ENCODE measurements around the gene PLA2G4D. TPM values are rescaled to one million over a fixed set of nuclear protein-coding genes. Genes with fewer than 3 reads are reported as not detected.

The PLA2G4D gene, protein sequence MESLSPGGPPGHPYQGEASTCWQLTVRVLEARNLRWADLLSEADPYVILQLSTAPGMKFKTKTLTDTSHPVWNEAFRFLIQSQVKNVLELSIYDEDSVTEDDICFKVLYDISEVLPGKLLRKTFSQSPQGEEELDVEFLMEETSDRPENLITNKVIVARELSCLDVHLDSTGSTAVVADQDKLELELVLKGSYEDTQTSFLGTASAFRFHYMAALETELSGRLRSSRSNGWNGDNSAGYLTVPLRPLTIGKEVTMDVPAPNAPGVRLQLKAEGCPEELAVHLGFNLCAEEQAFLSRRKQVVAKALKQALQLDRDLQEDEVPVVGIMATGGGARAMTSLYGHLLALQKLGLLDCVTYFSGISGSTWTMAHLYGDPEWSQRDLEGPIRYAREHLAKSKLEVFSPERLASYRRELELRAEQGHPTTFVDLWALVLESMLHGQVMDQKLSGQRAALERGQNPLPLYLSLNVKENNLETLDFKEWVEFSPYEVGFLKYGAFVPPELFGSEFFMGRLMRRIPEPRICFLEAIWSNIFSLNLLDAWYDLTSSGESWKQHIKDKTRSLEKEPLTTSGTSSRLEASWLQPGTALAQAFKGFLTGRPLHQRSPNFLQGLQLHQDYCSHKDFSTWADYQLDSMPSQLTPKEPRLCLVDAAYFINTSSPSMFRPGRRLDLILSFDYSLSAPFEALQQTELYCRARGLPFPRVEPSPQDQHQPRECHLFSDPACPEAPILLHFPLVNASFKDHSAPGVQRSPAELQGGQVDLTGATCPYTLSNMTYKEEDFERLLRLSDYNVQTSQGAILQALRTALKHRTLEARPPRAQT
- total RNA-seq (2014; rRNA removed; shearing (Covaris generic)) = not detected in 2 replicates

GRCh38 chr15:42094512-42094963, at the start of gene PLA2G4D:
TSS of gene PLA2G4D (minus strand) at chr15:42094562. CDS start at chr15:42094459, 103 bp downstream.
- no peak for DNase-seq (ENCODE audit: low spot score)

GRCh38 chr15:42143356-42143755, 49.0 kb upstream of the PLA2G4D start:
- no peak for DNase-seq (ENCODE audit: low spot score)

GRCh38 chr15:42141795-42142667, 47.7 kb upstream of the PLA2G4D start:
- DNase-seq (ENCODE audit: low spot score) = no peak

- no peak for DNase-seq (ENCODE audit: low spot score)
These were observed 46.9 kb upstream of the PLA2G4D start for GRCh38 chr15:42141246-42141645.

DNA sequence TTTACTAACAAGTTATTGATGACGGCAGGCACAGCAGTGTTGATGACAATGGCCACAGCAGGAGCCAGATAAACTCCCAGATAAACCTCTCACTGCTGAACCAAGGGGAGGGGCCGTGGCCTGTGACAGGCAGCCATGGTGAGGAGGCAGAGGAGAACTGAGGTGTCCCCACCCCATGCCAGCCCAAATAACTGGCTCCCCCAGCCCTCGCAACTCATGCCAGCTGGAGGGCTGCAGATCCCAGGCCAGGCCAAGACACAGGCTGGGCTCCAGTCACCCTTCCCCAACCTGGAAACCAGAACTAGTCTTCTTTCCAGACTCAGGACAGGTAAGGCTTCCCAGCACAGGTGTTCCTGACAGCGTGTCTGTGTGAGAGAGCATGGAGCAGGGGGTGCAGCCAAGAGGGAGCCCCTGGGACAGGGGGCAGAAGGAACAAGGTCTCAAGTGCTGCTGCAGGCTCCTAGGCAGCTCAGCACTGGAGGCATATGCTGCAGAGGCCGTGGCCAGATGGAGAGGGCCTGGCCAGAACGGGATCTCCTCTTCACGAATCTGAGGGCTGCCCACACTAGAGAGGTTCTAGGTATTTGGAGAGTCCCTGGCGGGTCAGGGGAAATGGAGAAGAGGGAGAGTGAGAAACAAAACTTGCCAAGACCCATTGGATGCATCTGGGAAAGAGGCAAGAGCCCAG, 46.2 kb upstream of the PLA2G4D start:
- DNase-seq (ENCODE audit: low spot score) = no peak

DNA sequence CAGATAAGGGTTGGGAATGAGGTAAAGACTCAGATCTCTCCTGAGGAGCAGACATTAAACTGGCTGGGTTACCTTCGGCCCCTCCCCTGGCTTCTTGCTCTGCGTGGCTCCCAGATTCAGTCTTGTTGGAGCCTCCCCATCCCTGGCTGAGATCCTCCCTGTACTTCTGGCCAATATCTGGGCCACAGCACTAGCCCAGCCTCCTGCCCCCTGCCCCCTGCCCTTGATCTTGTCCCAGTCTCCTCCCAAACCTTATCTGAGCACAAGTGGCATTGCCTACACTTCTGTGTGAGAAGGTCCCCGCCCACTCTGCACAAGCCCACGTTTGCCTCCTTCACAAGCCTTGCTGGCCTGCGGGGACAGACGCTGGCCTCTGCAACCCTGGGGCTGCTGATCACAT, 45.2 kb upstream of the PLA2G4D start:
- DNase-seq (ENCODE audit: low spot score) = no peak

GRCh38 chr15:42138968-42139386, 44.6 kb upstream of the PLA2G4D start:
- DNase-seq (ENCODE audit: low spot score) = no peak

GRCh38 chr15:42138411-42138810, 44.0 kb upstream of the PLA2G4D start:
- DNase-seq (ENCODE audit: low spot score) = no peak

GRCh38 chr15:42137461-42138261, 43.3 kb upstream of the PLA2G4D start:
- DNase-seq (ENCODE audit: low spot score) = peak; percentile 52

DNA sequence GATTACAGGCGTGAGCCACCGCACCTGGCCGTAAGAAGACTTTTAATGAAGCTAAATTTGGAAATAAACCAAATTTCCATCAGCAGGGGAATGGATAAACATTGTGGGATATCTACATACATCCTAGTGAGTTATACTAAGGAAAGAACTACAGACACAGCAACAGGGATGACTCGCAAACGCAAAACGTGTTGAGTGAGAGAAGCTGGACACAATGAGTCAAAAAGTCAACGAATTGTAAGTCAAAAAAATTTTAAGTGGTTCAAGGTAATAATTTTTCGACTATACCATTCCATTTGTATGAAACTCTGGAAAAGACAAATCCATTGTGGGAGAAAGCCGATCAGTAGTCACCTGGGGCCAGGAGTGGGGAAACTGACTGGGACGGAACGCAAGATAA, 42.2 kb upstream of the PLA2G4D start:
- DNase-seq (ENCODE audit: low spot score) = no peak

DNA sequence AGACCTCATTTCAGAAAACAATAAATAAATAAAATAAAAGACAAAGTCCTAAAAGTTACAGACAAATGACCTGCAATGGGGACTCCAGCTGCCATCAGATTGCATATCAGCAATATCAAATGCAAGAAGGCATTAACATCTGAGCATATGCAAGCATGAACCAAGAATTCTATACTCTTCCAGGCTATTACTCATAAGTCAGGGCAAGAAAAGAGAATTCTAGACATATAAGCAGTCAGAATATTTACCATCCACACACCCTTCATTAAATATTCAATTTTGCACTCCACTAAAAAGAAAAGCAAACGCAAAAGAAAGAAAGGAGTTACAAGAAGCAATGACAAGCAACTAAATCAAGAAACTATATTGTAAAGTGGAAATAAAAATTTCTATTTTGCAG, 41.0 kb upstream of the PLA2G4D start:
- DNase-seq (ENCODE audit: low spot score) = no peak

DNA sequence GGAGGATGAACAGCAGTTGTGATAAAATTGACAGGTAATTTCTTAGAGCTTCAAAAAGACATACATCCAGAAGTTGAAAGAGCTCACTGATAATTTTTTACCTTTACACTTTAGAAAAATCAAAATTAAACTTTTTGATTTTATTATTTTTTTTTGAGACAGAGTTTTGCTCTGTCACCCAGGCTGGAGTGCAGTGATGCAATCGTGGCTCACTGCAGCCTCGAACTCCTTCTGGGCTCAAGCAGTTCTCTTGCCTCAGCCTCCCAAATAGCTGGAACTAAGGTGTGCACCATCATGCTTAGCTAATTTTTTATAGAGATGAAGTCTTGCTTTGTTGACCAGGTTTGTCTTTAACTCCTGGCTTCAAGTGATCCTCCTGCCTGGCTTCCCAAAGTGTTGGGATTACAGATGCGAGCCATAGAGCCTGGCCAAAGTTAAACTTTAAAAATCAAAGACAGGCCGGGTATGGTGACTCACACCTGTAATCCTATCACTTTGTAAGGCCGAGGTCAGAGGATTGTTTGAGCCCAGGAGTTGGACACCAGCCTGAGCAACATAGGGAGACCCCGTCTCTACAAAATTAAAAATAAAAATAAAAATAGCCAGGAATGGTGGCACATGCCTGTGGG, 40.4 kb upstream of the PLA2G4D start:
- no peak for DNase-seq (ENCODE audit: low spot score)

GRCh38 chr15:42133886-42134502, 39.6 kb upstream of the PLA2G4D start:
- DNase-seq (ENCODE audit: low spot score) = peak; percentile 23

- DNase-seq (ENCODE audit: low spot score) = no peak
These were observed 39.0 kb upstream of the PLA2G4D start for GRCh38 chr15:42133356-42133755.

- no peak for DNase-seq (ENCODE audit: low spot score)
These were observed 37.8 kb upstream of the PLA2G4D start for GRCh38 chr15:42131826-42132806.

GRCh38 chr15:42131006-42131405, 36.6 kb upstream of the PLA2G4D start:
- DNase-seq (ENCODE audit: low spot score) = no peak

DNA sequence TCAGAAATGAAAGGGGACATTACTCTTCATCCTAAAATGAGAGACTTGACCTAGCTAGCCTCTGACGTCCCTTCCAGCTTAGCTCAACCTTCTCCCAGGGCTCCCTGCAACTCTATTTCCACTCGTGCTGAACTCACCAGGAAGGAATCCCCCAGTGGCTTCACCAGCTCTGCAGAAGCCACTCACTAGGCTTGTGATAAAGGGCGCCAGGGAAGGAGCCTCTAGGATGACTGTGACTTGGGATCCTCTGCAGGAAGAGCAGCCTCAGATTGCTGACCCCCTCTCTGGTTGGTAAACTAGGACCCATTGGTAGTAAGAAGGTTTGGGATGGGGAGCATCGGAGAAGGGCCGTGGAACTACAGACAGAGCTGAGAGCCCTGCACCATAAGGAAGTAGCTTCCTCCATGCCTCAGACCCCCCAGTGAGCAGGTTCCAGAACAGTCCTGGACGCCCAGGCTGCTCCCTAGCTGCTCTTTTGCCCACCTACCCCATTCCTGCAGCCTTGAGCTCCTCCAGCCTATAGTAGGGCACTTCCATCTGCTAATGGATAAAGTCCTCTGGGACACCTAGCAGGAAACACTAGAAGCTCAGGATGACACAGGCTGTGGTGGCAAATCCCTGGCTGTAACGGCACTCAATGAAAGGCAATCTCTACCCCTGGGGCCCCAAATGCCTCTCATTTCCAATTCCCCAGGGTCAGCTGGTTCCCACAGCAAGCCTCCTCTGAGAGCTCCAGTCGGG, 36.1 kb upstream of the PLA2G4D start:
- no peak for DNase-seq (ENCODE audit: low spot score)
